ENCODE data around the gene BIRC7.
"Not testable (repeated sequence)": the region's sequence is repeated elsewhere in the genome, so short reads cannot be mapped to it uniquely, and the experiment has no call there.

Gene BIRC7

GRCh38 chr20:63208346-63208909 lies 27.3 kb upstream of the BIRC7 start:
- DNase-seq = no peak

- no peak for DNase-seq
Measured at GRCh38 chr20:63210011-63210605, 25.6 kb upstream of the BIRC7 start.

GRCh38 chr20:63212393-63212730 lies 23.3 kb upstream of the BIRC7 start:
- DNase-seq = no peak

DNA sequence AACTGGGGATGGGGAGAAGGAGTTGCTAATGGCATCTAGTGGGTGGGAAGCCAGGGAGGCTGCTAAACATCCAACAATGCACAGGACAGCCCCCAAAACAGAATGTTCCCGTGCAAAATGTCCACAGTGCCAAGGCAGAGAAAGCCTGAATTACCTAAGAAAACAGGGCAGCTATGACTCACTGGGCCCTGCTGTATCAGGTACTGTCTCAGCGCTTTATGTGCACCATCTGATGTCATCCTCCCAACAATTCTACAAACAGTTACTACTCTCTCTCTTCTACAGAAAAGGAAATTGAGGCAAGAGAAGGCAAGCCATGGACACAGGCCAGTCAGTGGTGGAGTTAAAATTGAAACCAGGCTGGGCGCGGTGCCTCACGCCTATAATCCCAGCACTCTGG lies 22.9 kb upstream of the BIRC7 start:
- no peak for DNase-seq

- DNase-seq = no peak
Measured at GRCh38 chr20:63214514-63214913, 21.2 kb upstream of the BIRC7 start.

GRCh38 chr20:63215101-63216040 lies 20.3 kb upstream of the BIRC7 start:
- no peak for DNase-seq

GRCh38 chr20:63216041-63216848 lies 19.5 kb upstream of the BIRC7 start, which contains the start of gene YTHDF1:
TSS of gene YTHDF1 (minus strand) at chr20:63216131. CDS start at chr20:63215892, 239 bp downstream.
- peak; percentile 95 to 96 for DNase-seq

DNA sequence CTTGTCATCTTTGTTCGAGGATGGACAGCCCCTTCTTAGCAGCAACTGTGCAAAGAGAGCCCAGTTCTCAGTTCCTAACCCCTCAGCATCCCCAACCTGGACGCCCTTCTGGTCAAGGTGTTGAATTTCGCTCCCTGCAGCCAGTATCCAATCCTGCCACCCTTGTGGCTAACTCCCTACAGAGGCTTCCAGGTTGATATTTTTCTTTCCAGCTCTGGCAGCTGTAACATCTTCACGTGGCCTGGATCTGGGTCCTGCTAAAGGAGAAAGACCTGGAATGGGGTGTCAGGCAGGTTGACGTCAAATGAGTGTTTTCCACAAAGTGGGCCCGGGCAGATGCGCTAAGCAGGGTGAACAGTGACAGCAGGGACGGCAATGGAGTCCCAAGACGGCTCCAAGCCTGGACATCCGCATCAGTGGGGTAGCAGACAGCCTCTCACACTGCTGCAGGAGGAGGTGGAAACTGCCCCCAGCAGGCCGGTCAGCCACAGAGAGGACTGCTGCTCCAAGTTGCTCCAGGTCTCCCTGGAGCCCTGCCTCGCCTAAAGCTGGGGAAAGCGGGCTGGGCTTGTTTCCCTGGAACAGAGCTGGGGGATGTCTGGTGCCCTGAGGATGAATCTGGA lies 18.7 kb upstream of the BIRC7 start:
- no peak for DNase-seq

DNA sequence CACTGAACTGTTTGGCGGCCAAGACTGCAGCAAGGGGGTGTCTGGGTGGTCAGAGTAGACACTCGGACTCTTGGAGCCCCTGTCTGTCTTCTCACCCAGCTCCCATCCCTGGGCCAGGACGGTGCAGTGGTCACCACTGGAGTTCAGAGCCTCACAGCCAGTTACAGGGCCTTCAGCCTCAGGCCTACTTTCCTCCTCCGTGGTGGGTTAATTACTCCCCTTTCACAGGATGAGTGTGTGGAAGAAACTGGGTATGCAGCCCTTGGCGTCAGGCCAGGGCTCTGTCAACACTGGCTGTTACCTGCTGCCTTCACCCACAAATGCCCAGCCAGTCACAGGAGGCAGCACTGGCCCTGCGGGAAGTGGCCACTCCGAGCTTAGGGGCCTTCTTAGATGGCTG lies 18.0 kb upstream of the BIRC7 start:
- DNase-seq = no peak

DNA sequence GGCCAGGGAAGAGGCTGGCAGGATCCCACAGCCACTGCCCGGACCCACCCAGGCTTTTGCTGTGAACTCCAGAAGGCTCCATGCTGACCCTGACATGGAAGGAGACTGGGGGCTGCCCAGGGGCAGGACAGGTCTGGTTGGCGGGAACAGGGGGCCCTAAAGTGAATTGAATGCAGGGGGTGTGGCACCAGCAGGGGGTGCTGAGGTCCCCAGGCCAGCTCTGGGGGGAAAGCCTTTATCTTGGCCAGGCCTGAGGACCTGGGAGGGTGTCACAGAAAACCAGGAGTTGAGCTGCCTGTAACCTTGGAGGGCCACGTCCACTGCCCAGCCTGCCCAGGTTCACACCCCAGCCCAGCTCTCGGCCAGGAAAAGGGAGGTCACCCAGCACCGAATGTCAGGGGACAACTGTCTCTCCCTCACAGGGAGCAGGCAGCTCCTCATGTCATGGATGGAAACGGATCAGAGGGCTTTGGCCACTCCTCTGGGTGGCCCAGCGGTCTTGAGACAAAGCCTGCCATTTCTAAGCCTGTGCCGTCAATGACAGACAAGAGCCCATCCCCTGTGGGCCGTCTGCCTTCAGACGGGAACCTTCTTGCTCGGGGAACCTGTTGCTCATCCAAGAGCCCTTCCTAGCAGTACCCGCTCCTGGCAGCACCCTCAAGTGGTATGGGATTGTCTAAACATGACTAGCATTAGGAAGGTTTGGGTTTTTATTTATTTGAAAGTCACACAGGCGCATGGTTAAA lies 16.8 kb upstream of the BIRC7 start:
- no peak for DNase-seq

DNA sequence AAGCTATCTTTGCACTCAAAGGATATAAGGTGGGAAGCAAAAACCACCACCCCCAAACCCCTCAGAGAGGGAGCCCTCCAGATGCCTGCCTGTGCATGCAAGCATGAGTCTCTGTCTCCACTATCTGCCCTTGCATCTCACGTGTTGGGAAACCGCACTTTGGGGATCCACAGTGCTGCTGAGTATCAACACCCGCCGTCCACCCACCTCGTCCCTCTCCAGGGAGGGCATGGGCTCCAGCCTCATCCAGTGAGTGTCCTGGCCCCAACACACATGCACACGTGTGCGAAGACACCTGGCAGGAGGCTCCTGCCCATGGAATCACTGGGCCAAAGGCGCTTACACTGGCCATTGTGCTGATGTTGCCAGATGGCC lies 16.3 kb upstream of the BIRC7 start:
- DNase-seq = no peak

DNA sequence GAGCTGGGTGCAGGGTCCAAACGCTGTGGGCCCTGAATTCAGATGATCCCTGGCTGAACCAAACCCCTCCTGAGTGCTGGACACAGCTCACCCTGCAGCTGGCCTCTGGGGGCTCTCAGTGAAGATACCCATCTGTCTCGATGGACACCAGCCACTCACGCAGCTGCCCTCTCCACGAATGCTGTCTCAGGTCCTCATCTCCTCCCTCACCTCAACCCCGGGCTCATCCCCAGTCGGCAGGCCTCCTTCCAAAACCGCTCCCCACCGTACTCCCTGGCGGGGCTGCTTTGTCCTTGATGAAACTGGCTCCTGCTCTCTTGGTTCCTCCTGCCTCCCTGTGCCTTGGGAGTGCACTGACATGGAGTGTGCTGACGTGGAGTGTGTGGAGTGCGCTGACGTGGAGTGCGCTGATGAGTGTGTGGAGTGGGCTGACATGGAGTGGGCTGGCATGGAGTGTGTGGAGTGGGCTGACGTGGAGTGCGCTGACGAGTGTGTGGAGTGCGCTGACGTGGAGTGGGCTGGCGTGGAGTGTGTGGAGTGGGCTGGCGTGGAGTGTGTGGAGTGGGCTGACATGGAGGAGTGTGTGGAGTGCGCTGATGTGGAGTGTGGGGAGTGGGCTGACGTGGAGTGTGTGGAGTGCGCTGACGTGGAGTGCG lies 15.7 kb upstream of the BIRC7 start:
- DNase-seq = no peak

DNA sequence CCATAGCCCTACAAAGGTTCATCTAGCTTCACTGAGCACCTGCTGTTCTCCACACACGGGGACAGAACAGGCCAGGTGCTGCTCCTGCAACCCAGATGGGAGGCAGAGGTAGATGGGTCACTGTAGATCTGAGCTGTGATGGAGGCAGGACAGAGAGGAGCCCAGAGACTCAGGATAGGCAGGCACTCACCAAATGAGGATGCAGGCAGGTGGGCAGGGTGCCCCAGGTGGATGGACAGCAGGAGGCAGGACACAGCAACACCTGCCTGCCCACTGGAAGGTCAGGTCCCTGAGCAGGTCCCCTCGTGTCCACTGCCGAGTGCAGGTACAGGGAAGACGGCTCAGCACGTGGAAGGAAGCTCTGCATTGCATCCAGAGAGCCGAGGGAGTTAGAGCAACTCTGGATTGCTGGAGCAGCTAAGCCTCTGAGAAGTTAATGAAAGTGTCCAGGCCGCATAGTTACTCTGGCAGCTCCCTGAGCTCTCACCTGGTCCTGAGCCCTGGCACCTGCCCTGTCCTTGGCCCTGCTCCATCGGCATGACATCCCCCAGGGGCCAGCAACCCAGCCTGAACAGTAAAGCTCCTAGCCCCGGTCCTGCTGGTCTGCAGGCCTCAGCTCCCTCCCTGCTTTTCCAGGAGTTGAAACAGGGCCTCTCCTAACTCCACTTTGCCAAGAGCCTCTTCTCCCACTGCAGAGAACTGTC lies 14.9 kb upstream of the BIRC7 start:
- no peak for DNase-seq

GRCh38 chr20:63221400-63222053 lies 14.2 kb upstream of the BIRC7 start:
- DNase-seq = not testable (repeated sequence)

DNA sequence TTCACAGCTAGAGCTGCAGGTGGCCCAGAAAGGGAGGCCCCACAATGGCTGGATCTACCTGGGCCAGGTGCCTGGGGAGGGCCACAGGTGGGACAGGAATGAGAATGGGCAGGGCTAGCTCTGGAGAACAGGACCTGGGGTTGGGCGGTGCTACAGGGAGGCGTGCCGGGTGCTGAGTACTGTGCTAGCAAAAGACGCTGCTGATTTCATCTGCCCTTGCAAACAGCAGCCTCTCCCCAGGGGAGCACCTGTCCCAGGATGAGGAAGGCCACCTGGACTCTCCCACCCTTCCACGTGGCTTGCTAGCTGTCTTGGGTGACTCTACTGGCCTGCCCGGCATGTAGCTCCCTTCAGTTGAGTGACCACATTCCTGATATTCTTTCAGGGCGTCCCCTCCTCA lies 13.2 kb upstream of the BIRC7 start:
- DNase-seq = no peak

- peak; percentile 27 to 34 for DNase-seq
Measured at GRCh38 chr20:63223121-63223825, 12.4 kb upstream of the BIRC7 start.

DNA sequence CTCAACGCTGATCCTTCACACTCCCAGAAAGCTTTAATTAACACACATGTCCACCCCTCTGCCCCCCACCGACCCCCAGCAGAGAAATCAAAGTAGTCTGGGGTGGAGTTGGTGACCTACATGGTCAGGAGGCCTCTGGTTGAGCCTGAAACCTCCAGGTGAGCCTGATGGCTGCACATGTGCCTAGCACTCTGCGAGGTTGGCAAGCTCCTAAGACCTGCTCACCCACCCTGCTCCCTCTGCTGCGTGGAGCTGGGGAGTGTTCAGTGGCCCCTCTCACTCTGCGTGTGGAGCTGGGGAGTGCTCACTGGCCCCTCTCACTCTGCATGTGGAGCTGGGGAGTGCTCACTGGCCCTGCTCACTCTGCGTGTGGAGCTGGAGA lies 11.9 kb upstream of the BIRC7 start:
- DNase-seq = no peak

GRCh38 chr20:63224412-63225081 lies 11.2 kb upstream of the BIRC7 start:
- no peak for DNase-seq

DNA sequence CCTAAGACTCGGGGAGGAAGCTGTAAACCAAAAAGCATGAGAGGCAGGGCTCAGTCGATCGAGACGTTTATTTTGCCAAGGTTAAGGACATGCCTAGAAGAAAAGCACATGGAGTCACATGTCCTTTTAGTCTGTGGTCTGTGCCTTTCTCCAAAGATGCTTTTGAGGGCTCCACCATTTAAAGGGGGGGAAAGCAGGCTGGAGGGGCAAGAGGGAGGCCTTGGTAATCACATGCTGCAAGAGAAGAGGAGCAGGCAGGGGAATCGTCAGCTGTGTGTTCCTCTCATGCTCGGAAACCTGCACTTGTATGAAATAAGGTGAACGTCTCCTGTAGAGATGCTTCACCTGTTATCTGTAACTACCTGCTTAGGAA lies 10.6 kb upstream of the BIRC7 start:
- DNase-seq = no peak

Data from stimulated activated CD4-positive, alpha-beta T cell treated with anti-CD3 and anti-CD28 coated beads, Interleukin-4, amount 100 ng/mL, for 4 hours (primary cell).